ENCODE results near the gene MTA3.

MTA3 gene

GRCh38 chr2:42762823-42763804 lies 194.7 kb downstream of the MTA3 start:
- no peak for TF ChIP-seq POLR2AphosphoS5 (IDR thresholded peaks at IDR 0.05; ENCODE audit: low read depth, low read length)
- no peak for TF ChIP-seq POLR2A (IDR thresholded peaks at IDR 0.05; ENCODE audit: low read depth, low read length)
- TF ChIP-seq TAF1 (IDR thresholded peaks at IDR 0.05; ENCODE audit: borderline replicate concordance, low read depth, low read length): no peak
- DNase-seq (ENCODE audit: insufficient read length): no peak
- no peak for FAIRE-seq

- FAIRE-seq (no peak), DNase-seq (ENCODE audit: insufficient read length) (no peak)
These were observed 195.7 kb downstream of the MTA3 start, which contains the start of gene OXER1 for GRCh38 chr2:42764096-42764495. OXER1 (minus strand) TSS chr2:42764135; CDS start chr2:42764062, 73 bp downstream.

GRCh38 chr2:42764901-42765300 lies 196.5 kb downstream of the MTA3 start:
- no peak for FAIRE-seq
- TF ChIP-seq POLR2A (IDR thresholded peaks at IDR 0.05; ENCODE audit: low read depth, low read length) (no peak), POLR2AphosphoS5 (IDR thresholded peaks at IDR 0.05; ENCODE audit: low read depth, low read length) (no peak), TAF1 (IDR thresholded peaks at IDR 0.05; ENCODE audit: borderline replicate concordance, low read depth, low read length) (no peak)
- DNase-seq (ENCODE audit: insufficient read length): no peak

More at GRCh38 chr2:42764096-42764495, 195.7 kb downstream of the MTA3 start, which contains the start of gene OXER1:
- TF ChIP-seq POLR2AphosphoS5 (IDR thresholded peaks at IDR 0.05; ENCODE audit: low read depth, low read length) (no peak), POLR2A (IDR thresholded peaks at IDR 0.05; ENCODE audit: low read depth, low read length) (no peak), TAF1 (IDR thresholded peaks at IDR 0.05; ENCODE audit: borderline replicate concordance, low read depth, low read length) (no peak)

GRCh38 chr2:42765686-42766085 lies 197.3 kb downstream of the MTA3 start:
- no peak for DNase-seq (ENCODE audit: insufficient read length)
- TF ChIP-seq POLR2AphosphoS5 (IDR thresholded peaks at IDR 0.05; ENCODE audit: low read depth, low read length) (no peak), POLR2A (IDR thresholded peaks at IDR 0.05; ENCODE audit: low read depth, low read length) (no peak)
- FAIRE-seq: no peak

GRCh38 chr2:42767080-42767898 lies 198.9 kb downstream of the MTA3 start:
- TF ChIP-seq POLR2A (IDR thresholded peaks at IDR 0.05; ENCODE audit: low read depth, low read length) (no peak), POLR2AphosphoS5 (IDR thresholded peaks at IDR 0.05; ENCODE audit: low read depth, low read length) (0 out of 2 replicates have a peak, but pooled peaks have one; percentile 8)
- FAIRE-seq: no peak
- DNase-seq (ENCODE audit: insufficient read length): no peak

GRCh38 chr2:42767899-42768705 lies 199.7 kb downstream of the MTA3 start:
- no peak for TF ChIP-seq POLR2A (IDR thresholded peaks at IDR 0.05; ENCODE audit: low read depth, low read length)
- no peak for TF ChIP-seq TAF1 (IDR thresholded peaks at IDR 0.05; ENCODE audit: borderline replicate concordance, low read depth, low read length)
- no peak for TF ChIP-seq POLR2AphosphoS5 (IDR thresholded peaks at IDR 0.05; ENCODE audit: low read depth, low read length)
- FAIRE-seq (no peak), DNase-seq (ENCODE audit: insufficient read length) (no peak)

GRCh38 chr2:42768706-42769256 lies 200.3 kb downstream of the MTA3 start:
- TF ChIP-seq POLR2AphosphoS5 (IDR thresholded peaks at IDR 0.05; ENCODE audit: low read depth, low read length) (no peak), TAF1 (IDR thresholded peaks at IDR 0.05; ENCODE audit: borderline replicate concordance, low read depth, low read length) (no peak), POLR2A (IDR thresholded peaks at IDR 0.05; ENCODE audit: low read depth, low read length) (no peak)
- FAIRE-seq (no peak), DNase-seq (ENCODE audit: insufficient read length) (no peak)

GRCh38 chr2:42769583-42770287 lies 201.3 kb downstream of the MTA3 start:
- no peak for FAIRE-seq

GRCh38 chr2:42770288-42771131 lies 202.1 kb downstream of the MTA3 start:
- DNase-seq (ENCODE audit: insufficient read length) (peak; percentile 61), FAIRE-seq (peak; percentile 76)
- TF ChIP-seq TAF1 (IDR thresholded peaks at IDR 0.05; ENCODE audit: borderline replicate concordance, low read depth, low read length) (no peak), POLR2A (IDR thresholded peaks at IDR 0.05; ENCODE audit: low read depth, low read length) (no peak)

More at GRCh38 chr2:42769583-42770287, 201.3 kb downstream of the MTA3 start:
- DNase-seq (ENCODE audit: insufficient read length): no peak
- no peak for TF ChIP-seq POLR2AphosphoS5 (IDR thresholded peaks at IDR 0.05; ENCODE audit: low read depth, low read length)
- no peak for TF ChIP-seq POLR2A (IDR thresholded peaks at IDR 0.05; ENCODE audit: low read depth, low read length)
- no peak for TF ChIP-seq TAF1 (IDR thresholded peaks at IDR 0.05; ENCODE audit: borderline replicate concordance, low read depth, low read length)
